GM21390 (cell line): ENCODE measurements around the gene INPP5A.
"Not testable (repeated sequence)": the region's sequence is repeated elsewhere in the genome, so short reads cannot be mapped to it uniquely, and the experiment has no call there.

Experiments used
- ATAC-seq: cut with Tn5 transposase; IDR thresholded peaks from one replicate; pipeline ENCODE4 v1.9.1; 2021; ENCODE audit not compliant: unreplicated experiment

INPP5A gene

GRCh38 chr10:132503581-132504421, 33.8 kb upstream of the INPP5A start:
- no peak for ATAC-seq

GRCh38 chr10:132504501-132505272, 32.9 kb upstream of the INPP5A start:
- ATAC-seq: no peak

GRCh38 chr10:132505546-132505945, 32.0 kb upstream of the INPP5A start:
- ATAC-seq: not testable (repeated sequence)

DNA sequence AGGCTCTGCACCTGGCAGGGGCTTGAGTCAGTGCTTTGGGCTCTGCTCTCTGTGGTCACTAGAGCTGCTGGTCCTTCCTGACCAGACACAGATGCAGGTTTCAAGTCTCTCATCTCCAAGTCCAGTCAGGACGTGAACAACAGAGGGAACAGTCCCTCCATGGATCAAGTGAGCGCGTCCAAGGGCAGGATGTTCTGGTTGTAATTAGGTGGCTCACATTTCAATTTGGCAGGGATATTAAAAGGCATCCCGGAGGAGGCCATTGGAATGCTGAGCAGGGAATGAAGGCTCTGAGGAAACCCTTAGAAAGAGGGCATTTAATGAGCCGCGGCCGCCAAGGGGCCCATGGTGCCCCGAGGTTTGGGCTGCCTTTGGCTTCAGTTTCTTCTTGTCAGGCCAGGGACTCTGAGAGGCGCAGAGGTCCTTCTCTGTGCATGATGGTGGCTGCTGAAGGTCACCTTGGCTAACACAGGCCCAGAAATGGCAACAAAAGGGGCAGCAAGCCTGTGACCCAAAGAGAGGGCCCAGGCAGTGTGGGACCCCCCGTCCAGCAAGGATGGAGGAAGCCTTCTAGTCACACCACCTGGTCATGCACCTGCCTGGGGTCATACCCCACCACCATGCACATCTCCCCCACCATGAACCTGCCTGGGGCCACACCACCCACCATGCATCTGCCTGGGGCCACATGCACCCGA, 30.7 kb upstream of the INPP5A start:
- ATAC-seq: no peak

DNA sequence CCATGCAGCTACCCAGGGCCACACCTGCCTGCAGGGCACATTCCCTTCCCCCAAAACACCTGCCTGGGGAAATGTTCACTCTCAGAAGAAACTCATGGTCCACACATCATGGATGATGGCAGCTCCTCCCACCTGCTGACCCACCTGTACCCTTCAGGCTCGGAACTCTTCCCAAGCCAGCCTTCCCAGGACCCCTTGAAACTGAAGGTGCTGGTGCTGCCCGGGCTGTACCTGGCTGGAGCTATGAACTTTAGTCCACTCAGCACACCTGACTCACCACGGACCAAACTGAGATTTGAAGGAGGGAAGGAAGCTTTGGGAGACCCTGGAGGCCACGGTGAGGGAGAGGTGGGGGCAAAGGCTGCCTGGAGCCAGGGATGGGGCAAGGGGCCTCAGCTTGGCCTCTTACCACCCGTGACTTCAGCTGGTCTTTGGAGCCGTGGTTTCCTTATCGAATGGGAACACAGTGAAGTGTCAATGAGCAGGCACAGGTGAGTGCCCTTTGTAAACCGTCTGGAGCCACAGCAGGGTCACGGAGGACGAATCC, 30.1 kb upstream of the INPP5A start:
- ATAC-seq: no peak

DNA sequence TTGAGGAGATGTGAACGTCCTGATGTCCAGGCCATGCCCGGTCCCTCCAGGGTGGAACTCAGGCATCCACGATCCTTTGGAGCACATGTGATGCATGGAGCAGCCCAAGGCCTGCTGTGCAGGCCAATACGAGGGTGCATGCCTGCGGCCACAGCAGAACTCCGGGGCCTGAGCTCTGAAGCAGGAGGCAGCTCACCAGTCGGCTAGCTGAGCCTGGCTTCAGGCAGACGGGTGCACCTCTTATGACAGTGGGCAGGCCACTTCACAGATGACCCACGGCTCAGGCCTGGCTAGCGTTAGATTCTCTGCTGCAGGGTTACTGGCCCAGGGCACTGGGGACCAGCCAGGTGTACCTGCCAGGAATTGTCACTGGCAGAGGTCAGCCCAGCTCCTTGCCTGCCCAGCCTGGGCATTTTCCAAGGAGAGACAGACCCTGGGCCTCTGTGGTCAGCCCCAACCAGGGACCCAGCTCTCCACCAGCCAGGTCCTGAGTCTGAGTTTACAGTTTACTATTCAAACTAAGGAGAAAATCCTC, 29.6 kb upstream of the INPP5A start:
- no peak for ATAC-seq

DNA sequence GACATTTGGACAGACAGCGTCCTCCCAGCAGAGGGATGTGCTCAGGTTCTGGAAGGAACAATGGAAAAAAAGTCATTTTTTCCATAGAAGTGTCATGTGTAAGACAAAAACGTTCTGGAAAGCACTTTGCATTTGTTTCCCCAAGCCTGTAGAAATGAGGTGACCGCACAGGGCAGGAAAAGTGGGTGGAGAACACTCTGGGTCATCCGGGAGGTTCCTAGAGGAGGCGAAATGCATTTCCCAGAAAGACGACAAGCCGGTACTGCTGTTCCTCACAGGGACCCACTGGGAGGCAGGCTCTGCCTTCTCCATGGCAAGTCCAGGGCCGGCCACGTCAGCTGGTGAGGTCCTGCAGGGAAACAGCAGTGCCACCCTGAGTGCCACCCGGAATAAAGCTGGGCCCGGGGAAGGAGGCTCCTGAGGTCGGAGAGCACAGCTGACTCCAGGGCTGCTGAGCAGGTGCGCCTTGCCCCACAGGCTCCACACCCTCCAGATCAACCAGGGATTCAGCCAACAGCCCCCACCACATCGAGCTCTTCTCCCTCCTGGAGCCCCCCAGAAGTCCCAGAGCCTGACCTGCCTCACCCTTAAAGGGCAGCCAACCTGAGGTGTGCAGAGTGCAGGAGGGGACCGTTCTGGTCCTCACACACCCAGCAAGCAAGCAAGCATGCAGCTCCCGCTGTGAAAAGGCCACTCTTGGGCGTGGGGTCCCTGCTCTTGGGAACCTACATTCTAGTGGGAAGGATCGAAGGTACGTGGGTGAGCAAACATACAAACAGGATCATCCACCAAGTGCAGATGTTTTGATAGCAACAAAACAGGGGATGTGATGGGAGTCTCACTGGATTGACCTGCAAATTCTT, 28.8 kb upstream of the INPP5A start:
- ATAC-seq: no peak

GRCh38 chr10:132509506-132510173, 27.9 kb upstream of the INPP5A start:
- no peak for ATAC-seq

DNA sequence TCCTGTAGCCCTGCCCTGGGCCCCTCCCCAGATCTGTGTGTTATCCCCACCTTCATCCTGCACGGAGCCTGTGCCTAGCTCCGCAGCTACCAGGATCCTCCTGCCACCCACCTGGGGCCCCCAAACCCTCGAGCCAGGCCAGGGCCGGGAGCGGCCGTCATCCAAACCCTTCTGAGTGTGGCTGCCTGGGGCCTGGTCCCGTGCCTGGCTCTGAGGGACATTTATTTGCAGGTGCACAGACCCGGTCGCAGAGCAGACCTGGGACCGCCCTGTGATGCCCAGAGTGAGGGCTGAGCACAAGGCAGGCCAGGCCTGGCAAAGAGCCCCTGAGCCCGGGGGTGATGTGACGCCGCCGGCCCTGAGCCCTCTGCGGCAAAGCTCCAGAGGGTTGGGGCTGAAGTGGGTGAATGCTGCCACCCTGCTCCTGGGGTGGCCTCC, 27.4 kb upstream of the INPP5A start:
- no peak for ATAC-seq

- ATAC-seq: no peak
Measured at GRCh38 chr10:132511121-132512051, 26.2 kb upstream of the INPP5A start.

- ATAC-seq: no peak
Measured at GRCh38 chr10:132512052-132512442, 25.5 kb upstream of the INPP5A start.

DNA sequence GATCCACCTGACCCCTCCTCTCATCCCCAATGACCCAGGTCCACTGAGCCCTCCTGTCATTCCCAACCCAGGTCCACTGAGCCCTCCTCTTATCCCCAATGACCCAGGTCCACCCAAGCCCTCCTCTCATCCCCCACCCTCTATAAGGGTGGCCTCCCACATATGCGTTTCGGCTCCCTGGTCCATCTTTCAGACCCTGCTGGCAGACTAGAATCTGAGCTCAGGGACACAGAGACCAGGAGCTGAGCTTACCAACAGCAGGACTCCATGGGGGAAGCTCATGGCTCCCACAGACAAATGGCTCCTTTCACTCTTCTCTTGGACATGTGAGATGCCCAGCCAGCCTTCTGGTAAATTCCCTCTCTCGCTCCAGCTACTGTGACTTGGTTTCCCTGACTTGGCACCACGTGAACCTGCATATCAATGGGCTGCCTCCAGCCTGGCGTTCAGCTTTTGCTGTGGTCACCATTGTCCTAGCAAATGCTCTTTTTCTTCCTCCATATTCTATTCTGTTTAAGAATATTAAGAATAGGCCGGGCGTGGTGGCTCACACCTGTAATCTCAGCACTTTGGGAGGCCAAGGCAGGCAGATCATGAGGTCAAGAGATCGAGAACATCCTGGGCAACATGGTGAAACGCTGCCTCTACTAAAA, 24.8 kb upstream of the INPP5A start:
- ATAC-seq: no peak

- no peak for ATAC-seq
Measured at GRCh38 chr10:132514821-132515520, 22.6 kb upstream of the INPP5A start.

DNA sequence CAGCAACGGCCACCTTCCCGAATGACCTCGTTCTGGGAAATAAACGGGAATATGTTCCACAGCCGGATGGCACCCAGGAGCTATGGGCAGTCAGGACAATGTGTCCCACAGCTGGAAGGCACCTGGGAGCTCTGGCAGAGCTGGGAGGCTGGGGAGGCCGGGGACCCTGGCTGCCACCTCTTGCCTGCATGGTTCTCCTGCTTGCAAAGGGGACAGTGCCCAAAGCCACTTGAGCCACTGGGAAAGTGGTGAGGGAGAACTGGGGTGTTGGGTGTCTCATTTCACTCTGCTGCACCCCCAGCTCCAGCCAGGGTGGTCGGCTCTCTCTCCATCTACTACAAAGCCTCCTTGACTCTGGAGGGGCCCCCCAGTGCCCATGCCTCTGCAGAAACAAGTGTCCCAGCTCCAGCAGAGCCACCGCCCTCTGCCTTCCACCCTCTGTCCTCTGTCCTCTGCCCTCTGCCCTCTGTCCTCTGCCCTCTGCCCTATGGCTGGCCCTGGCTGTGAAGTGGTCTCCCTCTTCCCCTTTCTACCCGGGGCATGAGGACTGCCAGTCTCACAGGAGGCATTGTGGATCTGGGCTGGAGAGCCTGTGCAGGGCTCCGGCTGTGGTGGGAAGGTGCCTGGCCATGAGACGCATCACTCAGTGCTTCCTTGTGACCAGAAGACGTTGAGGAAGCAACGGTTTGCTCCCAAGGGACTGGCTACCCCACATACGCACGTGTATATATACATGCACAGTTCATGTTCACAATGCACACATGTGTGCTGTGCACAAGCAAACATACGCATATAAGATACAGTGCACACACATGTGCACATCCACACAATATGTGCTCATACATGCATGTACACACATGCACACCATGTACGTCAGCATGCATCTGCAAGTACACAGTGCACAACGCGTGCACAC, 21.5 kb upstream of the INPP5A start:
- no peak for ATAC-seq

DNA sequence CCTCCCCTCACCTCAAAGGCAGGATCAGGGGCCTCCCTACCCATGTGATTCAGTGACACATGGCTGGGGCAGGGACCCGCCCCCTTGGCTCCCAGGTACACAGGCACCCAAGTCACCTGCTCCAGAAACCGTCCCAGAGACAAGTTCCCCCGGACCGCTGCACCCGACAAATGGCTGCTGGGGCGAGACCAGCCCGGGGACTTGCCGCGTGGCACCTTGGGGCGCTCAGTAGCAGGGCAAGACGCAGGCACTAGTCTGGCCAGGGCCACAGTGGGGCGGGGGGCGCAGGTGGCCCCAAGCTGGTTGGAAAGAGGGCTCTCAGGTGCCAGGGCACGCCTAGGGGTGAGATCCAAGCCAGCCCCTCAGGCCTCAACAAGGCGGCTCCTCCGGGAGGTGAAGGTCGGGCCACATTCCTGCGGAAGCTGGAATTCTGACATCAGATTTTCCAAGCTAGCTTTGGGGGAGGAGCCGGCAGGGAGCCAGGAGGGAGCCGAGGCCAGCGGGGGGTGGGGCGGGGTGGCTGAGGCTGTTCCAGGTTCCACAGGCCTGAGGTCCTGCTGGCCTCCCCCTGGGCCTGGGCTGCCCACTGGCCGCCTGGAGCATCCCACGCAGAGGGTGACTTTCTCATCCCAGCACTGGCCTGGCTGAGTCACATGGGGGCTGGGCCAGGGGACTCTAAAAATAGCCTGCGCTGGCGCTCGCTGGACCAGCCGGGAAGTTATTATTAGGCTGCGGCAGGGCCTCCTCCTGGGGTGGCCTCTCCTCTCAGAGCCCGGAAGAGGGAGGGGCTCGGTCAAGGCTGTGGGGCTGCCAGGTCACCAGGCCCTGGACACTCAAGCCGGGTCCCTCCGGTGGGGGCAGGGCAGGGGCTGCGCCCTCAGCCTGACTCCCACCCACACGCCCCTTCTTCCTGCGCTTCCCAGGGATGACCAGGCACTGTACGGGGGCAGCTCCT, 20.5 kb upstream of the INPP5A start:
- no peak for ATAC-seq
